ENCODE results near the gene UMAD1.
A peak's percentile ranks its signal among the peaks of the same experiment; 100 is the strongest.

The UMAD1 gene

DNA sequence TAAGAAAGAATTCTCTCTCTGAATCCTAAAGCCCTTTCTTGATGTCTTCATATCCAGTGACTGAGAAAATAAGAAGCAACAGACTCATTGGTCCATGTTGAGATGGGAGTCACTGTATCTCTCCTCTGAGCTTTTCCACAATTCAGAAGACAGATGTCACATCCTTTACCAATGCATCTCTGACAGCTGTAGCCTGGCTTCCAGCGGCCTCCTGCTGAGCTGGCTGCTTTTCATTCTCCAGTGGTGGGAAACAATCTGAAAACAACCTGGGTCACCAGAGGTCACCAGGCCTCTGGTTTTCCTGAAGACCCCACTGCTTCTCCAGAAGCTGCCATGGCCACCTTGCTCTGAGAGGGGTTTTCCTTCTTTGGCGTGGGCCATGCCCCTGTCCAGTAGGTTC is 96.1 kb downstream of the UMAD1 start:
- peak; percentile 39 for DNase-seq

DNA sequence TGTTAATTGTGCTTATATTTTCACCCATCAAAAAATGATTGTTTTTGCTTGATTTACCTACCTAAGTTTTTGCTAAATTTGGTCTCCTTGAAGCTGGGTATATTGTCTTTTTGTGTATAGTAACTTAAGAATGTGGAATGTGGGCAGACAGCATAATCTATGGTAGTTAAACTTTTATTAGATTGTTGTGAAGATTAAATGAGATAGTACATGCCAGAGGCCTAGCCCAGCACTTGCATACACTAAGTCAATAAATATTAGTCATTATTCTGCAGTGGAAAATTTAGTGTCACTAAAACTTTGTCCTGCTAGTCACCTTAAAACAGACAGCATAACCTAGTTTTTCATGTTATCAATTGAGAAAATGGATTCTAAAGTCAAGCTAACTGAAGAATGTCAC is 97.1 kb downstream of the UMAD1 start:
- DNase-seq, result no peak

DNA sequence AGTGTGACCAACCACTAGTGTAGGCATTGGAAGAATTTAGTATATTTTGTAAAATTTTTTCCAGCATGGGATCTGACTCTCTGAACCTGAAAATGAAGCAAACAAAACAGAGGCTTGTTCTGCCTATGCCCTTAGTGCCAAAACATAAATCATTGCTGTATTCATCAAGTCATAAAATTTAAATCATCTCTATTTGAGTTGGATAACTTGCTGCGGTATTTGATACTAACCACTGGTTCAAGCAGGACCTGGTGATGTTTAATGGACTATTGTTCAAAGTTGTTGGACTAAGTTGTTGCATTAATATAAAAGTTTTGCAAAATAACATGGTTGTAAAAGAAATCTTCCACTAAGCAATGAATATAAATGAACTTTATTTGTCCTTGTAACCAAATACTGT is 97.6 kb downstream of the UMAD1 start:
- DNase-seq, result no peak

- peak; percentile 71 for DNase-seq
Observed at GRCh38 chr7:7738622-7739021, 98.1 kb downstream of the UMAD1 start.

DNA sequence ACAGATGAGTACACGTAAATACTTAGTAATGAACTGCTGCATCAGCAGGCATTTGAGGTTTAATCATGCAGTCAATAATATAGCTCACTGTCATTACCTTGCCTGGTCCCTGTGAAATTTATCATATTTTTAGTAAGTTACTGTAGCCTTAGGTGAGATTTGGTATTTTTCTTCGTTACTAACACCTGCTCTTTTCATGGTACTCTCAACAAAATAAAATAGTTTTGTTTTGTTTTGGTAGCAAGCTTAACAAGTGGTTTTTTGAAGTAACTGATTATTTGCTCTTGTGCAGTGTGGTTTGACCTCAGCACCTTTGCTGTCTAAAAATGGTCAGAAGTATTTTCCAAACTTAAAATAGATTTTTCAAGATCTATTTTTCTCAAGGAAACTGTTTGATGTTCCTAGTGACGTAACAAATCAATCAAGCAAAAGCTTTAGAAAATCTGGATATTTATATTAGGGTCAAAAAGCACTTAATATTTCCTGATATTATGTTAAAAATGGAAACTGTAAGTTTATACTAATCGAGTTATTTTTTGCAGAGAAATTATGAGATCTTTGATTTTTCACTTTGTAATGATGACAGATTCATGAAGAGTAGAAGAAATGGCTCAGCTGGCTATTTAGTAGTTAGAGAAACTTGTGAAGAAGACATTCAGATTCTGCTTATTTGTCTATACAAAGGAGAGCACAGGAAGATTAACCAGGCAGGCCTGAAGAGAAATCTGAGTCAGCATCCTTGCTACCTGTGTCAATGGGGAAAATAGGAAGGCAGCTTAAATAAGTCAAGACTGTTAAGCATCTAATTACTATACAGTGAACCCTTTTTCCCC is 98.9 kb downstream of the UMAD1 start:
- DNase-seq, result no peak

GRCh38 chr7:7740037-7740355 is 99.4 kb downstream of the UMAD1 start:
- DNase-seq, result no peak

GRCh38 chr7:7742223-7742622 is 101.7 kb downstream of the UMAD1 start:
- DNase-seq, result no peak

- DNase-seq, result no peak
Observed at GRCh38 chr7:7745258-7745657, 104.7 kb downstream of the UMAD1 start.

DNA sequence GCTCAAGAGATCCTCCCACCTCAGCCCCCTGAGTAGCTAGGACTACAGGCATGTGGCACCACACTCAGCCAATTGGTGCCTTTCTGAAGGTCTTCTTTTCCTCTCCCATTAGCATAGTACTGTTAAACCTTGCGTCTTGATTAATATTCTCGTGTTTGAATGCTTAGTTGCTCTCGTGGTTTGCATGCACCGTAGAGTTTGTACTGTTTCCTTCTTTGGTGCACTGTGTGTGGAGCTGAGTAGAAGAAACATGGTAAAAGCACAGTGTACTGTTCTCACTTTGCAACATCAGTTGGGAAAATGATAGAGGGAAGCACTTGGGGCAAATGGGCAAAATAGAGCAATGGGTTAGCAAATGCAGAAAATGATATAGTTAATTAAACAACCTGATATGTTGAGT is 105.4 kb downstream of the UMAD1 start:
- DNase-seq, result no peak

GRCh38 chr7:7746458-7746857 is 105.9 kb downstream of the UMAD1 start:
- no peak for DNase-seq

- no peak for DNase-seq
Observed at GRCh38 chr7:7750571-7751242, 110.2 kb downstream of the UMAD1 start.

DNA sequence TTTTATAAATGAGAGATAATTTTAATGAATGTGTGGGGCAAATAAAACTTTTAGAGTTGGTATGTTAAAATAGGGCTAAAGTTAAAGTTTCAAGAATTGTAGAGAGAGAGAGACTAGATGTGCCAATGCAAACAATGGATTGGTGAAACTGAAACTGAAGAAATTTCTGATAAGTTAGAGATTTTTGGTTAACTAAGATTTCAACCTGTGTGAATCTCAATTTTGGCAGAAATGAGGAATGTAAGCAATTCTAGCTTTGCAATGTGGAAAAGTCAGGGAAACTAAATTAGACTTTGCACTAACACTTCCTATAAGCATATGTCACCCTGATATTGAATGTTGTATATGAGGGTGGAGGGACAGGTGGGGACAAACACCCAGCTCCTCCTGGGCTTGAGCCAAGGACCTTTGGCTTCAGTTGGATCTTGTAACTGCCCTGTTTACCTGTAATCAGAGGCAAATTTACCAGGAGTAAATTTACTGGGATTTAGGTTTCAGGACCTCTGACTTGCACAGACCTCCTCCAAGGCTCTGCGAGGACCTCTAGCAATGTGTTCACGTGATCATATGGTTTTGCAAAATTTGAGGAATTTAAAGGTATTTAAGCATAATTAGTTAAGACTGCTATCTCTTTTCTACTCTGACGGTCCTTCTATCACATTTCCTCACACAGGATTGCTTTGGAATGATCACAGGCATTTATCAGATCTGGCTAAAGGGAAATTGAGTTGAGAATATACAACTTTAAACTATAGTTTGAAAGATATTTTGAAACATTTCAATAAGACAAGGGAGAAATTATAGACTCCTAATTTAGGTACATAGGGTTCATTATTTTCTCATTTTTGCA is 110.9 kb downstream of the UMAD1 start:
- DNase-seq, result no peak

GRCh38 chr7:7756577-7756976 is 116.0 kb downstream of the UMAD1 start:
- DNase-seq, result no peak

DNA sequence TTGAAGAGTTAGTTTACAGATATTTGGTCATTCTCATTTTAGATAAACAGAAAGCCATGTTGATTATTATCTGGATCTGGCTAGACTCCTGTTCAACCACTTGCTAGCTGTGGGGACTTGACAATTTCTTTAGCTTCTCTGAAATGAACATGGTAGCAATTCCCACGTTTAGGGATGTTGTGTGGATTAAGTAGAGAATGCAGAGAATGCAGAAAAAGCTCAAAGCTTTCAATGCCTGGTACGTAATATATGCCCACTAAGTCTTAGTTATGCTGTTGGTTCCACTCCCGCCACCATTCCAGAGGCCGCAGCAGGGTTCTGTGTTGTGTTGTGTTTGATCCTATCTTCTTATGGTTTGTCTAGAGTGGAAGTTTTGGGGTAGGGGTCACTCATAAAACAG is 117.0 kb downstream of the UMAD1 start:
- DNase-seq, result no peak

DNA sequence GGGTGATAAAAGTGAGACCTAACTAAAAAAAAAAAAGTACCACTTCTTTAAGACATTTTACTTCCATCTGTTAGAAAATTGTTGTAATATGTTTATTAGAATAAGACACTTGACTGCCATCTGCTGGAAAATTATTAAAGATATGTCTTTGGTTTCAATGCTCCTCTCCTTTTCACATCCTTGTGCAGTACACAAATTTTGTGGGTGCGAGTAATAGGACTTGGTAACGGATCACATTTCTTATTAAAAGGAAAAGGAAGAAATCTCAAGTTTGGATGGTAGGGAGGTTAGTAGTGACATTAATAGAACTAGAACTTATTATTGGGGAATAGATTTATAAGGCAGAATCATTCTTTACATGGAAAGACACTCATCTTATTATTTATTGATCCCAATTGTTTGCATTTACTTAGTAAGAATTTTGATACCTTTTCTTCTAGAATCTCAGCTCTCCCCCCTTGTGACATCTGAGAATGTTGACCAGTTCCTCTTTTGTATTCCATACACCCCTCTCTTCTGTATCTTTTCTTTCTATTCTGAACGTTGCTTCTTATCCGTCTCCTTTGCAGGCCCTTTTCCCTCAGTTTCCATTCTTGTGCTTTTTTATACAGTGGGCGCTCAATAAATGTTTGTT is 120.9 kb downstream of the UMAD1 start:
- DNase-seq, result peak; percentile 46

DNA sequence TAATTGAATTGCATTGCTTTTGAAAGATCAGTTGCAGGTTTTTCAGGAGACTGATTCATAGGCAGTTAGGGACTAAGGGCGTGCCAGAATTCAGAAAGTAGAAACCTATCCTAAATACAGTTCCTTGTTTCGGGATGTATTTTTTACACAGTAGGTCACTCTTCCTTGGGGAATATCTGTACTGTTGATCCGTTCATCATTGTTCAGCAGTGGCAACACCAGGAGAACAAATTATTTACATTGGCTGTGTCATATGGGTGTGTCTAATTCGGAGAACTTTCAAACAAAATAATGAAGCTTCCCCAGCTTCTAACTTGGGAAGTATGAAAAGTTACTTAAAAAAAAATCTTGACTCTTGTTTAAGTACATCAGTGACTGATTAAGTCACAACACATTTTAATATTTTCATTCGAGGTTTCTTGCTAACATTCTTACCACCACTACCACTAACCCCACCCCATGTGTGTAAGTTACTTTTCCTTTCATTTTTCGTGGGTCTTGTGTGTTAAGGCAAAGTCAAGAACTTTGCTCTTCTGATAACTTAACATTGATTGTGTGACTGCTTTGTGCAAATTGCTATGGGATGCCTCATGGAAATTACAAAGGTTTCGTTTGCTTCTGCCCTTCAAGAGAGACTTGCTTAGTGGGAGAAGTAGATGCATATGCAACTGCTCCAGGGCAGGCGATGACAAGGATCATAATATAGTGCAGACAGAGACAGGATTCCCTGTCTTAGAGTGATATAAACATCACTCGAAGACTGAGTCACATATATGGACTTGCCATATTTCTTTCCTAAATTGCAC is 121.6 kb downstream of the UMAD1 start:
- no peak for DNase-seq

DNA sequence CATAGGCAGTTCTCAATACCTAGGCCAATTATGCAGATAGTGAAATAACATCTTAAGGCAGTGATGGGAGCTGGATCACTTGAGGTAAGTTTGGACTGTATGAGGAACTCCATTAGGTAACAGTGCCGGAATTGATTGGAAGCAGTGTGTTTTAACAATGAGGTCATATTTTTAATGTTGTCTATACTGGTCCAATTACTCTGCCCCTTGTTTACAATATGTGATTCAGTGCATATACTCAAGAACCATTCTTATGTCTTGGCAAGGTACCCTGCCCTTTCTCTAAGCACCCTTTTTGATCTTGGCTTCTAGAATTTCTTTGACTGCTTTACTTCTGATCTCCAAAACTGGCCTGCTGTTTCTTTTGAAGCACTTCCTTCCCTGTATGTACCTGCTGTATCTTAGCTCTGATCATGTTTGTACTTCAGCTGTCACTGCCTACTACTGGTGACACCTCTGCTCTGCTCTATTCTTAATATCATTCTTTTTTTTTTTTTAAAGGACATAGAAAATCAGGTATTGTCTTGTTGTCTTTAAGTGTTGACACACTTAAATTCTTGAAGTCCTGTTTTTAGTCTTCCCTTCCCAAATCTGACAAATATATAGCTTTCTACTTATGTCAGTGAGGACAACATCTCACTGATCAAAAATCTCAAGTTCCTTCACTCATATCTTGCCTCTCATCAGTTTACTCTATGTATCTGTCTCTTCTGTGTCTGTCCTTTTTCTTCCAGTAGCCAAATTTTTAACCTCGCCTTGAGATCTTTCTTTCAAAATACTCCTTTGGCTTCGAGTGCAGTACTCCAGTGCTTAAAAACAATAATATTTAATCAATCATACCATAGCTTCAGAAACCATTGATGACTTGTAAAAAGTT is 124.2 kb downstream of the UMAD1 start:
- no peak for DNase-seq

DNA sequence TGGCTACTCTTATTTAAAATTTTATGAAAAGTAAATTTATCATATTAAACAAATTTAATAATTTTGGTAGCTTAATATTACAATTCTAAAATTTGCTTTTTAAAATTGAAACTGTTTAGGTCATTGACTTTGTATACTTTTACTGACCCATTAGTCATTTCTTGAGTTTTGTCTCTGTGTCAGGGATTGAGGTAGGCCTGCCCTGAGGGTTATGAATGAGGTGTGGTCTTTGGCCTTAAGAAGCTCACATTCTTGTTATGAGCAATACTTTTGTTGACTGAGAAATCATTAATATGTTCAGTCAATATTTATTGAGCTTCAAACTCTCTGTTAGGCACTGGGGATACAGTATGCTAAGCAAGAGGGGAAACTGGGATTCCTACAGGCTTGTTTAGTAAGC is 124.9 kb downstream of the UMAD1 start:
- DNase-seq, result no peak

DNA sequence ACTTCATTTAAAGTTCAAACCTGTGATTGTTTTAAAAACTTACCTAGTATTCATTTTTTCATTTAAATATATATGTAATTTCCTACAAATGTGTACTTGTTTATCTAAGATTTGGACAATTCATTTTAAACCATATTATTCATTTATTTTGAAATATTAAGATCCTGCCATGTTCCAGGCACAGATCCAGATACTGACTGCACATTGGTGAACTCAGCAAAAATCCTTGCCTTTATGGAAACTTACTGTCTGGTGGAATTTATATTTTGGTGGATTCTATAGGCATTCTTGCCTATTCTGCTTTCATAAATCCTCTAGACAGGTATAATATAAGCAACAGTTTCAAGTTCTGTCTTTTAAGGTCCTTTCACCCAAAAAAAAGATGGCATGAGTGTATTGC is 126.1 kb downstream of the UMAD1 start:
- no peak for DNase-seq

DNA sequence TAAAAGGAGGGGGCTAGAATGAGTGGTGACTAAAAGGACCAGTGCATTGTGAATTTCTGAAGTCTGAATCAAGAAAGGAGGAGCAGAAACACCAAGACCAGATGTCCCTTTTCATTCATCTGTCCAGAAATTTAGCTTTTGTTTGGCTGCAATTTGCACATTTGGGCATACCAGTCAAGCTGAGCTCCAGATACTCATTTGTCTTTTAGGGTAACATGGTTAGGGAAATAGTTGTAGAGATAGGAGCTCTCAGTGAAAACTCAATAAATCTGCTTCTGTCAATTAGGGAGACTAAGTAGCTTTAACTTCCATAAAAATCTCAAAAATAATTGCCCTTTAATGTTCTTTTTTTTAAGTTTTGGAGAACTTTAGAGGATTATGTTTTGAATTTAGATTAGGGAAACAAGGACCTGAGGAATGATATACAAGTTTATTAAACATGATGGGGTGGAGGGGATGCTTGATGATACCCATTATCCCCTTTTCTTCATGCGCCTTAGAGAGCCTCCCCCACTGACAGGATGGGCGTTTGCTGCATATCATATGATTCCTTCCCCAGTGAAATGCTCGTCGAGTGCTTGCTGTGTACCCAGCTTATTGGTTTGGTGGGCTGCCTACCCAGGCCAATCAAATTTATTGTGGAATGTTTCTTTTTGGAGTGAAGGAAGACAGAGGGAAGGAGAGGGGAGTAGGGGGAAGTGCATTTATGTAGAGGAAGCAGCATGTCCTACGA is 128.6 kb downstream of the UMAD1 start:
- no peak for DNase-seq
